Gastrocnemius medialis (tissue), 4 donors: ENCODE data around the gene HSFX3.

ENCODE experiments used
- CTCF ChIP-seq, 5 experiments: fragments of 450-650 bp in 3 of 5; fragments of 200-600 bp in 2 of 5; sonication (generic) in 2 of 5; IDR thresholded peaks in 4 of 5; conservative IDR thresholded peaks in 1 of 5; 1 replicate in 4 of 5; 2 replicates in 1 of 5; pipeline ENCODE4 v1.5.1; 2016 to 2019; ENCODE audit warnings: antibody characterized with exemption in 5 of 5, mild to moderate bottlenecking in 3 of 5, moderate library complexity in 3 of 5
- POLR2A ChIP-seq, 2 donors: fragments of 450-650 bp; IDR thresholded peaks; one replicate each; pipeline ENCODE4 v1.6.1; 2017; ENCODE audit warnings: antibody characterized with exemption in 2 of 2, mild to moderate bottlenecking in 2 of 2, moderate library complexity in 2 of 2

GRCh38 chrX:149572743-149573142 is 23.0 kb upstream of the HSFX3 start:
- TF ChIP-seq CTCF (IDR thresholded peaks at IDR 0.05 in 4 of 5, conservative IDR thresholded peaks at IDR 0.05 in 1 of 5): no peak
- TF ChIP-seq POLR2A (IDR thresholded peaks at IDR 0.05): no peak
